GM12878 (cell line): ENCODE data around the gene PPIL6. TPM values are rescaled to one million over a fixed set of nuclear protein-coding genes. Genes with fewer than 3 reads are reported as not detected.

ENCODE experiments used
- ATAC-seq: fragments of 200-7000 bp; cut with Tn5 transposase; 3 replicates; pipeline ENCODE4 v1.9.1; 2020; ENCODE audit warnings: mild to moderate bottlenecking, moderate library complexity
- BruUV-seq: library from RNA; stranded (reverse); fragments of 400-500 nt; replicated peaks from 2 replicates; lab custom pipeline; 2021; lab: Mats Ljungman, UMichigan
- CTCF ChIA-PET: fragments of 300-600 bp; sonication (Branson Sonifier 250); formaldehyde crosslinking; extraction: SDS; loops from one replicate; lab custom pipeline; 2021; ENCODE audit warnings: inconsistent platforms; lab: Yijun Ruan, JAX
- POLR2A ChIA-PET: fragments of 350-600 bp; formaldehyde crosslinking; extraction: SDS; loops from one replicate; lab custom pipeline; 2021; ENCODE audit warnings: inconsistent platforms; lab: Charles Lee
- RAD21 ChIA-PET: fragments of 300-600 bp; sonication (Branson Sonifier 250); formaldehyde crosslinking; loops from one replicate; lab custom pipeline; 2023; ENCODE audit warnings: antibody characterized with exemption; ENCODE audit not compliant: unreplicated experiment; lab: Charles Lee
- SMC1A ChIA-PET: fragments of 300-600 bp; sonication (Branson Sonifier 250); formaldehyde crosslinking; loops from one replicate; lab custom pipeline; 2023; ENCODE audit not compliant: unreplicated experiment, uncharacterized antibody; lab: Charles Lee
- DNase-seq: peaks from one replicate; pipeline ENCODE4 v3.0.0-alpha.2; 2011; ENCODE audit warnings: low read depth, low spot score
- FAIRE-seq: peaks from 3 replicates; lab custom pipeline; 2011; peaks lifted over from hg19 to GRCh38; lab: Jason Lieb, UNC
- H2AFZ ChIP-seq: 2 replicates; pipeline ENCODE4 v1.6.0; 2011; ENCODE audit warnings: low read depth, low read length, control low read depth; ENCODE audit not compliant: control insufficient read depth
- H3K27ac ChIP-seq: 2 replicates; pipeline ENCODE4 v1.5.1; 2011; ENCODE audit warnings: control low read depth; ENCODE audit not compliant: control insufficient read depth, insufficient read depth
- H3K27me3 ChIP-seq, 2 experiments: replicated peaks in 1 of 2; 2 replicates each; pipeline versions ENCODE4 v1.6.0 to v1.6.1; 2011; ENCODE audit warnings: low read length in 1 of 2; ENCODE audit not compliant: control insufficient read depth in 2 of 2, insufficient read depth in 2 of 2
- H3K36me3 ChIP-seq, 2 experiments: 2 replicates each; pipeline ENCODE4 v1.5.1; 2011; ENCODE audit warnings: low read length in 1 of 2; ENCODE audit not compliant: control insufficient read depth in 2 of 2, insufficient read depth in 2 of 2
- H3K4me1 ChIP-seq: 2 replicates; pipeline ENCODE4 v1.6.1; 2011; ENCODE audit warnings: mild to moderate bottlenecking, low read length, moderate library complexity, mixed read lengths; ENCODE audit not compliant: control insufficient read depth, insufficient read depth
- H3K4me2 ChIP-seq: 2 replicates; pipeline ENCODE4 v1.6.0; 2011; ENCODE audit warnings: control low read depth; ENCODE audit not compliant: control insufficient read depth, insufficient read depth
- H3K4me3 ChIP-seq: fragments of 200-600 bp; sonication (generic); 2 replicates; pipeline ENCODE4 v1.5.1; 2016
- H3K79me2 ChIP-seq: 2 replicates; pipeline ENCODE4 v1.6.0; 2011; ENCODE audit warnings: low read length; ENCODE audit not compliant: control insufficient read depth, insufficient read depth
- H3K9ac ChIP-seq: 2 replicates; pipeline ENCODE4 v1.8.0; 2011; ENCODE audit warnings: low read length, control low read depth, mixed read lengths; ENCODE audit not compliant: control insufficient read depth, insufficient read depth
- H3K9me3 ChIP-seq: replicated peaks from 3 replicates; pipeline ENCODE4 v1.5.1; 2011; ENCODE audit warnings: mild to moderate bottlenecking, low read length; ENCODE audit not compliant: control insufficient read depth, insufficient read depth
- H4K20me1 ChIP-seq: 2 replicates; pipeline ENCODE4 v1.6.0; 2011; ENCODE audit not compliant: control insufficient read depth, insufficient read depth
- ATF7 ChIP-seq: fragments of 450-650 bp; IDR thresholded peaks from 2 replicates; pipeline ENCODE4 v1.6.1; 2016; ENCODE audit warnings: low read depth, mild to moderate bottlenecking
- HDGF ChIP-seq: fragments of 450-650 bp; IDR thresholded peaks from 2 replicates; pipeline ENCODE4 v1.6.1; 2016; ENCODE audit warnings: antibody characterized with exemption
- IRF5 ChIP-seq: fragments of 450-650 bp; IDR thresholded peaks from 2 replicates; pipeline ENCODE4 v1.6.1; 2017; ENCODE audit warnings: borderline replicate concordance
- LARP7 ChIP-seq: fragments of 450-650 bp; IDR thresholded peaks from 2 replicates; pipeline ENCODE4 v1.6.1; 2017; ENCODE audit warnings: mild to moderate bottlenecking
- RAD51 ChIP-seq: fragments of 450-650 bp; IDR thresholded peaks from 2 replicates; pipeline ENCODE4 v1.6.1; 2016; ENCODE audit warnings: moderate library complexity, mild to moderate bottlenecking, inconsistent platforms
- RB1 ChIP-seq: fragments of 450-650 bp; formaldehyde crosslinking; IDR thresholded peaks from 2 replicates; pipeline ENCODE4 v1.6.1; 2017; ENCODE audit warnings: mild to moderate bottlenecking, borderline replicate concordance
- SIX5 ChIP-seq: IDR thresholded peaks from 2 replicates; pipeline ENCODE4 v1.6.1; 2011; ENCODE audit warnings: mild to moderate bottlenecking, low read depth, low read length, moderate library complexity; ENCODE audit not compliant: severe bottlenecking
- YBX1 ChIP-seq: fragments of 450-650 bp; IDR thresholded peaks from 2 replicates; pipeline ENCODE4 v1.6.1; 2016; ENCODE audit warnings: antibody characterized with exemption
- WGBS: methylation state at CpG from one replicate; pipeline ENCODE4 v1.1.6; 2016; ENCODE audit warnings: low lambda C conversion rate; ENCODE audit not compliant: insufficient replicate concordance, insufficient coverage; ENCODE audit errors: missing lambda C conversion rate; 5-methylcytosine and 5-hydroxymethylcytosine counted together
- in situ Hi-C: fragments of 300-500 bp; cut with MboI; formaldehyde crosslinking; loops from 9 replicates; pipeline ENCODE4 v1.14.3; 2018; ENCODE audit warnings: mixed read lengths
- intact Hi-C: fragments of 100-400 bp; cut with micrococcal nuclease; formaldehyde crosslinking; loops from one replicate; pipeline ENCODE4 v1.14.2; 2022; ENCODE audit not compliant: unreplicated experiment
- polyA plus RNA-seq, 11 experiments: library from polyadenylated mRNA; depleted of rRNA in 4 of 11; unstranded in 6 of 11; stranded (reverse) in 5 of 11; fragments of >200 nt; fragmentation: Nextera tagmentation in 4 of 11; fragmentation: Illumina TruSeq in 1 of 11; extraction: Ambion mirVana in 4 of 11; extraction: Trizol in 1 of 11; gene quantifications; 1 replicate in 1 of 11; 2 replicates in 10 of 11; pipeline versions ENCODE4 v1.2.1 to v1.2.3, GENCODE V29; 2011 to 2016; ENCODE audit warnings: inconsistent platforms in 2 of 11, missing spikeins in 2 of 11, low read depth in 1 of 11
- total RNA-seq, 4 experiments: library from RNA; depleted of rRNA in 3 of 4; stranded (reverse); fragments of >200 nt in 3 of 4; fragmentation: Illumina TruSeq in 1 of 4; extraction: Trizol in 1 of 4; gene quantifications; 2 replicates each; pipeline versions ENCODE4 v1.2.1 to v1.2.3, GENCODE V29; 2013 to 2021
- TF ChIP-seq, protein P1 (sequence below): fragments of 450-650 bp; IDR thresholded peaks from 2 replicates; pipeline ENCODE4 v1.6.1; 2018; ENCODE audit warnings: borderline replicate concordance, mild to moderate bottlenecking; ENCODE audit not compliant: partially characterized antibody

Gene PPIL6
- total and polyA plus RNA-seq, 10 of the 15 experiments (the other 5 are each of a cell fraction or from before 2014, with no cell fraction given) = 0.01 to 0.26 (median 0.12) TPM; not detected in 5

DNA sequence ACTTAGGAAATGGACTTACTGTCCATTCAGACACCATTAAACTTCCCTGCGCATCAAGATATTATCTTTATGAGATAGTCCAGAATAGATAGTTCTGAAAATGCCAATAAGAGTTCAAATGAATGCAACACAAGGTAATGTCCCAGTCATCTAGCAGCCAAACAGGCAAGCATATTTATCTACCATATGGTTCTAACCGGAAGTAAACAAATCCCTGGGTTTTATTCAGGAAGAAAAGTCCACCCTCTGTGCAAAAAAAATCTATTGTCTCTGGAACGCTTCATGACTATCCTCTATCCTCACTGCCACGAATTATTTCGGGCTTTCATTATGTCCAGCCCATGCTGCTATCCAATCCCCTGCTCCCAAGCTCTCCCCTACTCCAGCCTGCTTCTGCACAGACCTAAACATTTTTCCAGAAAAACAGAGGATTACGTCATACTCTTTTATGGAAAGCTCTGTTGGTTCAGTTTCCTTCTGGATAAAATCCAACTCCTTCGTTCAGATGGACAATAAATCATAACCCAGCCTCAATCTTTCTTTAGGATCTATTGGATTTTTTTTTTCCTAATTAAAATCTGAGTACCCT lies 11.4 kb downstream of the PPIL6 start:
- DNase-seq (no peak), ATAC-seq (no peak), FAIRE-seq (no peak)
- no TSS peak for BruUV-seq
- Histone ChIP-seq H3K4me3 (no peak overlapping the region), H3K9ac (no peak overlapping the region), H3K36me3 (no peaks in the 10 kb centered on the region), H3K27ac (no peak overlapping the region), H3K4me1 (no peaks in the 10 kb centered on the region), H3K27me3 (no peaks in the 10 kb centered on the region; a peak in 1 of 4 replicates), H2AFZ (no peak overlapping the region), H3K79me2 (no peaks in the 10 kb centered on the region), H3K9me3 (no peaks in the 10 kb centered on the region), H3K4me2 (no peak overlapping the region), H4K20me1 (no peaks in the 10 kb centered on the region)
- CTCF ChIA-PET = no interaction called here
- SMC1A ChIA-PET = interaction anchor here (0.7 to 0.8 kb wide), 2 partner anchors 11 to 28 kb away, joined by 3 read pairs; no protein-coding TSS in a partner anchor
- WGBS = 31% methylated on average over 7 of the region's 7 CpGs
- TF ChIP-seq IRF5 (no peak), ATF7 (0 out of 2 replicates have a peak, but pooled peaks have one; percentile 14)
- in situ Hi-C loops (no loop called here), intact Hi-C loops (no loop called here)
- RAD21 ChIA-PET = no interaction called here
- POLR2A ChIA-PET = no interaction called here

- no peak overlapping the region for H3K4me2 ChIP-seq
These were observed 15.5 kb downstream of the PPIL6 start for GRCh38 chr6:109424946-109425345.

More at GRCh38 chr6:109424946-109425345, 15.5 kb downstream of the PPIL6 start:
- H3K9ac ChIP-seq = no peak overlapping the region
- WGBS = 39% methylated on average over 2 of the region's 2 CpGs
- no TSS peak for BruUV-seq
- RAD21 ChIA-PET = no interaction called here
- ATAC-seq (no peak), FAIRE-seq (no peak), DNase-seq (no peak)
- H2AFZ ChIP-seq = peak overlapping the region; percentile 4; the same call in 1 of the 2 replicates
- H3K36me3 ChIP-seq = no peaks in the 10 kb centered on the region
- H3K79me2 ChIP-seq = no peaks in the 10 kb centered on the region
- in situ Hi-C loops (no loop called here), intact Hi-C loops (no loop called here)
- CTCF ChIA-PET = interaction anchor here (0.6 kb wide), 1 partner anchor 225 kb away, joined by 3 read pairs; no protein-coding TSS in a partner anchor
- TF ChIP-seq HDGF (no peak), SIX5 (no peak), RB1 (no peak), RAD51 (no peak), YBX1 (no peak), LARP7 (no peak)
- TF ChIP-seq, protein P1, sequence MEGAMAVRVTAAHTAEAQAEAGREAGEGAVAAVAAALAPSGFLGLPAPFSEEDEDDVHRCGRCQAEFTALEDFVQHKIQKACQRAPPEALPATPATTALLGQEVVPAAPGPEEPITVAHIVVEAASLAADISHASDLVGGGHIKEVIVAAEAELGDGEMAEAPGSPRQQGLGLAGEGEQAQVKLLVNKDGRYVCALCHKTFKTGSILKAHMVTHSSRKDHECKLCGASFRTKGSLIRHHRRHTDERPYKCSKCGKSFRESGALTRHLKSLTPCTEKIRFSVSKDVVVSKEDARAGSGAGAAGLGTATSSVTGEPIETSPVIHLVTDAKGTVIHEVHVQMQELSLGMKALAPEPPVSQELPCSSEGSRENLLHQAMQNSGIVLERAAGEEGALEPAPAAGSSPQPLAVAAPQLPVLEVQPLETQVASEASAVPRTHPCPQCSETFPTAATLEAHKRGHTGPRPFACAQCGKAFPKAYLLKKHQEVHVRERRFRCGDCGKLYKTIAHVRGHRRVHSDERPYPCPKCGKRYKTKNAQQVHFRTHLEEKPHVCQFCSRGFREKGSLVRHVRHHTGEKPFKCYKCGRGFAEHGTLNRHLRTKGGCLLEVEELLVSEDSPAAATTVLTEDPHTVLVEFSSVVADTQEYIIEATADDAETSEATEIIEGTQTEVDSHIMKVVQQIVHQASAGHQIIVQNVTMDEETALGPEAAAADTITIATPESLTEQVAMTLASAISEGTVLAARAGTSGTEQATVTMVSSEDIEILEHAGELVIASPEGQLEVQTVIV = no peak
- SMC1A ChIA-PET = no interaction called here
- POLR2A ChIA-PET = no interaction called here
- no peaks in the 10 kb centered on the region for H3K4me1 ChIP-seq
- no peaks in the 10 kb centered on the region for H4K20me1 ChIP-seq
- no peaks in the 10 kb centered on the region for H3K9me3 ChIP-seq
- no peaks in the 10 kb centered on the region; a peak in 1 of 4 replicates for H3K27me3 ChIP-seq
- H3K4me3 ChIP-seq = no peak overlapping the region
- no peak overlapping the region for H3K27ac ChIP-seq
